Lower lobe of right lung (tissue), 2 donors: Measurements from ENCODE around the gene MISP. TPM values are rescaled to one million over a fixed set of nuclear protein-coding genes. Genes with fewer than 3 reads are reported as not detected.

Experiments used
- ATAC-seq, 2 donors: fragments of 200-7000 bp; cut with Tn5 transposase; one replicate each; pipeline ENCODE4 v1.9.1; 2020 to 2022; ENCODE audit warnings: mild to moderate bottlenecking in 2 of 2, moderate library complexity in 2 of 2
- DNase-seq: peaks from one replicate; pipeline ENCODE4 v3.0.0-alpha.2; 2020
- H3K27ac ChIP-seq: fragments of 200-600 bp; one replicate; pipeline ENCODE4 v1.8.0; 2022
- H3K27me3 ChIP-seq: fragments of 200-600 bp; one replicate; pipeline ENCODE4 v1.8.0; 2022; ENCODE audit warnings: low read depth
- H3K36me3 ChIP-seq: fragments of 200-600 bp; one replicate; pipeline ENCODE4 v1.8.0; 2022; ENCODE audit warnings: mild to moderate bottlenecking
- H3K4me1 ChIP-seq: fragments of 200-600 bp; one replicate; pipeline ENCODE4 v1.8.0; 2022
- H3K4me3 ChIP-seq: fragments of 200-600 bp; one replicate; pipeline ENCODE4 v1.8.0; 2022; ENCODE audit warnings: mild to moderate bottlenecking
- H3K9me3 ChIP-seq: fragments of 200-600 bp; one replicate; pipeline ENCODE4 v1.8.0; 2022
- CTCF ChIP-seq: fragments of 200-600 bp; IDR thresholded peaks from one replicate; pipeline ENCODE4 v1.8.0; 2022; ENCODE audit warnings: antibody characterized with exemption, mild to moderate bottlenecking
- intact Hi-C: fragments of 100-400 bp; cut with DNase I; formaldehyde crosslinking; loops from one replicate; pipeline ENCODE4 v1.11.0; 2022
- total RNA-seq: library from RNA; stranded (reverse); fragmentation: NEBNext Ultra II Directional; extraction: Animal tissue kit (Norgen Biotek cat#: 25700); gene quantifications from one replicate; pipeline ENCODE4 v1.2.1, GENCODE V29; 2021
- donor health status: DM: no; HTN: yes; CAD: no; lungs with severe emphysema.

MISP gene
- total RNA-seq, 1 donor from 2014 or later: 8.9 TPM

- H3K9me3 ChIP-seq: peaks cover 7% of the 10 kb centered on the region
- no peak for TF ChIP-seq CTCF
- intact Hi-C loops: no loop called here
- DNase-seq: no peak
- H3K27ac ChIP-seq: no peak overlapping the region
- H3K4me1 ChIP-seq: peaks cover 2% of the 10 kb centered on the region
- H3K27me3 ChIP-seq: no peaks in the 10 kb centered on the region
- no peak for ATAC-seq
- no peak overlapping the region for H3K4me3 ChIP-seq
- no peaks in the 10 kb centered on the region for H3K36me3 ChIP-seq
These were observed 3.3 kb upstream of the MISP start for GRCh38 chr19:747432-748273.

DNA sequence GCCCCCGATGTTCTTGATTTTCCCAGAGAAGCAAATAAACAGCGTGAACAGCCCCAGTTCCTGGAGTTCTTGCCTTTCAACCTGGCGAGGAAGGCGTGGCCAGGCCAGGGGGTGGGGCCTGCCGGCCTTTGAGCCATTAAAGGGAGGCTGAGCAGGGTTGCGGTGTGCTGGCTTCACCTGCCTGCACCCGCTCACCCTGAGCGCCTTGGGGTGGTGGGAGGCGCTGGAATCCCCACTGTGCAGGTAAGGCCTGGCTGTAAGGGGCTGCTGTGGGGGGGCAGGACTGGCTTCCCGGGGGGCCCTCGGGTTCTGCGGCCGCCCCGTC is 2.7 kb upstream of the MISP start:
- no peak for ATAC-seq
- intact Hi-C loops: no loop called here
- H3K36me3 ChIP-seq: no peaks in the 10 kb centered on the region
- no peak overlapping the region for H3K4me3 ChIP-seq
- no peak for TF ChIP-seq CTCF
- peaks cover 7% of the 10 kb centered on the region for H3K9me3 ChIP-seq
- H3K27me3 ChIP-seq: no peaks in the 10 kb centered on the region
- peaks cover 8% of the 10 kb centered on the region for H3K4me1 ChIP-seq
- H3K27ac ChIP-seq: no peak overlapping the region
- DNase-seq: no peak

- H3K27me3 ChIP-seq: no peaks in the 10 kb centered on the region
- H3K4me3 ChIP-seq: no peak overlapping the region
- no peak for ATAC-seq
- TF ChIP-seq CTCF: no peak
- no peaks in the 10 kb centered on the region for H3K36me3 ChIP-seq
- peaks cover 7% of the 10 kb centered on the region for H3K9me3 ChIP-seq
- peaks cover 12% of the 10 kb centered on the region for H3K4me1 ChIP-seq
- no peak overlapping the region for H3K27ac ChIP-seq
- no peak for DNase-seq
- intact Hi-C loops: no loop called here
These were observed 1.1 kb upstream of the MISP start for GRCh38 chr19:749811-750210.

DNA sequence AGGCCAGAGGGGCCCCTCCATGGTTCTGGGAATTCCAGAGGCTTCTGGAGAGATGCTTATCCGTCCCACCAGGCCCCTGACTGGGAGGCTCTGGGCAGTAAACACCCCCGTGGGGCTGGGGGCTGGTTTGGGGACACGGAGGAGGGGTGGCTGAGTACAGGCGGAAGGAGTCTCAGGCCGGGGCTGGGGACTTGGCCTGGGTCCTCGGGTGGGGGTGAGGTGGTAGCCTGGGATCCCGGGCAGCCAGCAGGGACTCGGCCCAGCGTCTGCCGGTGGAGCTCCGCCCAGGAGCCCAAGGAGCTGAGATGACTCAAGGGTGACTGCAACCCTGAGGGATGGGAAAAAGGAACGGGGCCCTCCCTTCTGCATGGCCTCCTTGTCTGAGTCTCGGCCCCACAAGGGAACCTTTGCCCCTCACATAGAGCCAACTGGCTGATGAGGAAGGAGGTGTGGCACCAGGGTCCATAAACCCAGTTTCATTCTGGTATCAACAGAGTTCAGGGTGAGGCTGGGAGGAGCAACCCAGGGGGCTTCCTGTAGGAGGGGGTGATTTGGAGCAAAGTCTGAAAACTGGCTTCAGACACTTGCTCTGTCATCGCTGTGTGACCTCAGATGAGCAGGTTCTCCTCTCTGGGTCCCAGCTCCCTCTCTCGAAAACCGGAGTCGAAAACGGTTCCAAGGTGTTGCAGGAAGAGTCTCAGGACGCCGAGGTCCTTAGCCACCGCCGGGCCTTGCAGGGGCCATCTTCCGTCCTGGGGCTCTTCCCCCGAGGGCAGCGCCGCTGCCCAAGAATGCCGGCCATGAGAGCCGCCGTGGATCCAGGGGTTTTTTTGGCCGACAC is 809 bp downstream of the MISP start:
- Histone ChIP-seq H3K4me1 (peaks cover 12% of the 10 kb centered on the region), H3K4me3 (peak overlapping the region; percentile 38), H3K27ac (peak overlapping the region; percentile 80), H3K36me3 (no peaks in the 10 kb centered on the region), H3K9me3 (peaks cover 7% of the 10 kb centered on the region), H3K27me3 (no peaks in the 10 kb centered on the region)
- ATAC-seq (peak; percentile 66 to 79), DNase-seq (no peak)
- TF ChIP-seq CTCF: no peak
- intact Hi-C loops: no loop called here

- Histone ChIP-seq H3K9me3 (peaks cover 2% of the 10 kb centered on the region), H3K4me3 (peak overlapping the region; percentile 25), H3K36me3 (no peaks in the 10 kb centered on the region), H3K27ac (peak overlapping the region; percentile 80), H3K4me1 (peaks cover 12% of the 10 kb centered on the region), H3K27me3 (no peaks in the 10 kb centered on the region)
- intact Hi-C loops: no loop called here
- peak; percentile 87 for DNase-seq
- ATAC-seq: peak; percentile 86 to 90
- no peak for TF ChIP-seq CTCF
These were observed 2.0 kb downstream of the MISP start for GRCh38 chr19:752652-753517.
